H1 (cell line): Measurements from ENCODE around the gene MTFMT.

Experiments
- CTCF ChIP-seq, 3 experiments: IDR thresholded peaks; 1 replicate in 2 of 3; 2 replicates in 1 of 3; pipeline versions ENCODE4 v1.5.1 to v1.6.1; 2011; ENCODE audit warnings: low read length in 3 of 3, mild to moderate bottlenecking in 3 of 3, inconsistent platforms in 2 of 3, low read depth in 1 of 3, moderate library complexity in 1 of 3; ENCODE audit not compliant: insufficient read depth in 1 of 3; ENCODE audit errors: control extremely low read depth in 1 of 3
- EZH2 ChIP-seq: fragments of 200-600 bp; sonication (generic); IDR thresholded peaks from 2 replicates; pipeline ENCODE4 v1.7.1; 2012; ENCODE audit warnings: low read depth, mild to moderate bottlenecking, moderate library complexity, low read length, inconsistent platforms; ENCODE audit not compliant: severe bottlenecking
- KDM1A ChIP-seq: fragments of 200-600, 300-600 bp; sonication (generic); IDR thresholded peaks from 2 replicates; pipeline ENCODE4 v1.7.1; 2016; ENCODE audit warnings: mild to moderate bottlenecking, low read length, borderline replicate concordance
- MAX ChIP-seq: IDR thresholded peaks from 2 replicates; pipeline ENCODE4 v1.6.1; 2012; ENCODE audit warnings: inconsistent platforms
- POLR2AphosphoS5 ChIP-seq: IDR thresholded peaks from 2 replicates; pipeline ENCODE4 v1.6.1; 2011; ENCODE audit warnings: low read depth, low read length
- POU5F1 ChIP-seq: IDR thresholded peaks from 2 replicates; pipeline ENCODE4 v1.6.1; 2011; ENCODE audit warnings: low read depth, mild to moderate bottlenecking, low read length, moderate library complexity
- RAD21 ChIP-seq, 2 experiments: IDR thresholded peaks in 1 of 2; conservative IDR thresholded peaks in 1 of 2; 2 replicates each; pipeline ENCODE4 v1.6.1; 2011; ENCODE audit warnings: low read depth in 2 of 2, low read length in 2 of 2, improper control_type of control experiment in 1 of 2, inconsistent platforms in 1 of 2, mild to moderate bottlenecking in 1 of 2, moderate library complexity in 1 of 2
- TAF1 ChIP-seq: IDR thresholded peaks from 2 replicates; pipeline ENCODE4 v1.6.1; 2011; ENCODE audit warnings: mild to moderate bottlenecking, low read depth, low read length
- YY1 ChIP-seq: IDR thresholded peaks from 2 replicates; pipeline ENCODE4 v1.6.1; 2011; ENCODE audit warnings: low read depth, mild to moderate bottlenecking, low read length

GRCh38 chr15:65021488-65021887 lies 8.0 kb downstream of the MTFMT start:
- TF ChIP-seq EZH2 = no peak
- no peak for TF ChIP-seq CTCF (IDR thresholded peaks at IDR 0.05; ENCODE audit: control extremely low read depth in 1 of 3, insufficient read depth in 1 of 3, low read depth in 1 of 3, low read length in 3 of 3)
- no peak for TF ChIP-seq POLR2AphosphoS5
- no peak for TF ChIP-seq TAF1
- TF ChIP-seq YY1 = no peak
- no peak for TF ChIP-seq KDM1A
- TF ChIP-seq POU5F1 = no peak
- TF ChIP-seq MAX = no peak
- no peak for TF ChIP-seq RAD21 (IDR thresholded peaks at IDR 0.05 in 1 of 2, conservative IDR thresholded peaks at IDR 0.05 in 1 of 2; ENCODE audit: low read depth in 2 of 2, low read length in 2 of 2)
